HG03064 (cell line): ENCODE results near the gene RGS1.

Experiments used
- ATAC-seq: cut with Tn5 transposase; IDR thresholded peaks from one replicate; pipeline ENCODE4 v1.9.1; 2021; ENCODE audit warnings: low read depth; ENCODE audit not compliant: unreplicated experiment

The RGS1 gene

DNA sequence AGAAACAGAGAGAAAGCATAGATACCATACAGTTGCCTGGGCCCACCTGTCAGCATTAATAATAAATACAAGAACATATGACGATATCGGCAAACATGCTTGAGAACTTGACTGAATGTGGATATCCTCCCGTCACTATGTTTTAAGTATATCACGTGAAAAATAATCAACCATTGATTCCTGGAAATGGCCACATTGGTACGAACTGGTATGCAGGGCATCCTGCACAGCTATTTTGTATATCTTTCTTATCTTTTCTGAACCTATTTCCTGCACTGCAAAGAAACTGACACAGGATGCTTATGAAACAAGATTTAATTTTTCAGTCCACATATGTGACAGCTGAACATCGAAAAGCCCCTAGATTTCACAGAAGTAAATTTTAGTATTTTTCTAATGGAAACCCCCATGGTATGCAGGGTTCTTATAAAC, 22.8 kb upstream of the RGS1 start:
- peak; percentile 33 for ATAC-seq

DNA sequence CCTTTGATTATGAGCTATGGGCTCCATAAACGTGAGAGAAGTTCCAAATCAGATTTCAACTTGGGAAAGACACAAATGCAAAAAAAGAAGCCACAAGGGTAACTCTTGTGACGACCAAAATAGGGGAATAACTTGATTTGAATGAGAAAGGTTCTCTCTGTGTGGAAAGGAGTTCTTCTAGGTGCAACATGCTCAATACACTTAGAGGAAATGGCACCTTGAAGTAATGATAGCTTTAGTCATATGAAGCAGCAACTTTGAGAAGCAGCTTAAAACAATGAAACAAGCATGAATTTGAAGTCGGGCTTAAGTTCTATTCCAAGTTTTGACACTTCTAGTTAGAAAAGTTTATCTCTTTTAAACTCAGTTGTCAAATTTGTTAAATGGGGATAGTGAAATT, 21.8 kb upstream of the RGS1 start:
- ATAC-seq, result no peak

DNA sequence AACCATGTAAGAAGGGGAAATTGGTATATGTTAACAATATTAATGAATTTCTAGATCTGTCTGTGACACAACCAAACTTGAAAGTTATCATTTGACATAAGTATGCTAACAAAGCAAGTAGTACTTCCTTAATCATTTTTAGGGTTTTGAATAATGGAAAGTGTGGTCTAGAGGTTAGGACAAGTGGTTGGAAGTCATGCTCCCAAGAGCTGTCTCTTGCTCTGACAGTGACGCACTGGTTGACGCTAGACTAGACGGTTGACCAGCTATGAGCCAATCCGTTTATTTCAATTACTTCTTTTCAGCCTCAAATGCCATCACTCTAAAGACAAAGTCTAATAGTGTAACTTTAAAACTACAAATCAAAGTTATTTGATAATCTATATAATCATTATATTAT, 20.7 kb upstream of the RGS1 start:
- no peak for ATAC-seq

DNA sequence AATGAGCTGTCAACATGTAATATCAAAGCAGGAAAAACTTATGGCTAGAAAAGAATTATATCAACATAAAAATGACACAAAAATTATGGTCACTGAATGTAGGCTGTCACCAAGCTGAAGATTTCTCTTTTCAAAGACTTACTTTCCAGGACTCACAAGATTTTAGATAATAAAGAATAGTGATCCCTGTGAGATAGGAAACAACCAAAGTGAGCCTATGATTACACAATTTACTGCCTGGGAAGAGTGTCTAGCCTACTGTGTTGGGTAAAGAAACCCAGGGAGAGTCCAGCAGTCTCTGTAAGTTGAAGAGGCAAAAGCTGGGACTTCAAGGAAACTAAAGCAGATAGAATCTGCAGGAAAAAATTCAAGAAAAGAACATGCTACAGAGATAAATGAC, 20.2 kb upstream of the RGS1 start:
- no peak for ATAC-seq

DNA sequence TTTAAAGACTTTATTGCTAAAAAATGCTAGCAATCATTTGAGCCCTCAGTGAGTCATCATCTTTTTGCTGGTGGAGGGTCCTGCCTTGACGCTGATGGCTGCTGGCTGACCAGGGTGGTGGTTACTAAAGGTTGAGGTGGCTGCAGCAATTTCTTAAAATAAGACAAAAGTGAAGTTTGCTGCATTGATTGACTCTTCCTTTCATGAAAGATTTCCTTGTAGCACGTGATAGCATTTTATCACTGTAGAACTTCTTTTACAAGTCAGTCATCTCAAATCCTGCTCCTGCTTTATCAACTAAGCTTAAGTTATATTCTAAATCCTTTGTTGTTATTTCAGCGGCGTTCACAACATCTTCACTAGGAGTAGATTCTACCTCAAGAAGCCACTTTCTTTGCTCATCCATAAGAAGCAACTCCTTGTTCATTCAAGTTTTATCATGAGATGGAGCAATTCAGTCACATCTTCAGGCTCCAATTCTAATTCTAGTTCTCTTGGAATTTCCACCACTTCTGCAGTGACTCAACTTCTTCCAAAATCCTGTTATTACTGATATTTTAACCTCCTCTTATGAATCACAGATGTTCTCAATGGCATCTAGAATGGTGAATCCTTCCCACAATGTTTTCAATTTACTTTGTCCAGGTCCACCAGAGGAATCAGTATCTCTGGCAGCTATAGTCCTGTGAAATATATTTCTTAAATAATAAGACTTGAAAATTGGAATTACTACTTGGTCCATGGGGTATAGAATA, 17.6 kb upstream of the RGS1 start:
- no peak for ATAC-seq

DNA sequence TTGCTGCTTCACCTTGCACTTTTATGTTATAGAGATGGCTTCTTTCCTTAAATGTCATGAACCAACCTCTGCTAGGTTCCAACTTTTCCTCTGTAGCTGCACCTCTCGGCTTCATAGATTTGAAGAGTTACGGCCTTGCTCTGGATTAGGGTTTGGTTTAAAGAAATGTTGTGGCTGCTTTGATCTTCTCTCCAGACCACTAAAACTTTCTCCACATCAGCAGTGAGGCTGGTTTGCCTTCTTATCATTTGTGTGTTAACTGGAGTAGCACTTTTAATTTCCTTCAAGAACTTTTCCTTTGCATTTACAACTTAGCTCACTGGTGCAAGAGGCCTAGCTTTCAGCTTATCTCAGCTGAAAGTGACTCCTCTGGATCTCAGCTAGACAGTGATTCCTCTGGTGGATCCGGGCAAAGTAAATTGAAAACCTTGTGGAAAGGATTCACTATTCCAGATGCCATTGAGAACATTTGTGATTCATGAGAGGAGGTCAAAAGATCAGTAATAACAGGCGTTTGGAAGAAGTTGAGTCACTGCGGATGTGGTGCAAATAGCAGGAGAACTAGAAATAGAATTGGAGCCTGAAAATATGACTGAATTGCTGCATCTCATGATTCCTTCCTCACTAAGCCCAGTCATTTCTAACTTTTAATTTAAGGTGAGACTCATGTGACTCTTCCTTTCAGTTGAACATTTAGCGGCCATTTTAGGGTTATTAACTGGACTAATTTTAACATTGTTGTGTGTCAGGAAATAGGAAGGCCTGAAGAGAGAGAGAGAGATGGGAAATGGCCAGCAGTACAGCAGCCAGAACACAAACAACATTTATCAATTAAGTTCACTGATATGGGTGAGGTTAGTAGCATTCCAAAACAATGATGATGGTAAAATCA, 16.2 kb upstream of the RGS1 start:
- ATAC-seq, result no peak

DNA sequence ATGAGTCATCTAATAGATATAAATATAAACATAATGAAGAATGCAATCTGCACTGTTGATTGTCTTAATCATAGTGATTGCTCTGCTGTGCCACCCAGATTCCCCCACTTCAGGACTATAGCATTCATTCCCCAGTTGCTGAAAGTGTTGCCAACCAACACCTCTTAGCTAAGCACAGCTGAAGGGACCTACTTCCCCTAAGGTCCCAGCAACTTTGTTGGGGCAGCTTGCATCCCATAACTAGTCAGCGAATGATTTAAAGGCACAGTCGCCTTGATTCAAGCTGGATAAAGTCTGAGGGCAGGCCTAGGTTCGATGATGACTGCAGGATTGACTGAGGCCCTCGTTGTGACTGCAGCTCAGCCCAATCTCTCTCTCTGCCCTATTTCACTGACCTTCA, 14.3 kb upstream of the RGS1 start:
- ATAC-seq, result no peak

DNA sequence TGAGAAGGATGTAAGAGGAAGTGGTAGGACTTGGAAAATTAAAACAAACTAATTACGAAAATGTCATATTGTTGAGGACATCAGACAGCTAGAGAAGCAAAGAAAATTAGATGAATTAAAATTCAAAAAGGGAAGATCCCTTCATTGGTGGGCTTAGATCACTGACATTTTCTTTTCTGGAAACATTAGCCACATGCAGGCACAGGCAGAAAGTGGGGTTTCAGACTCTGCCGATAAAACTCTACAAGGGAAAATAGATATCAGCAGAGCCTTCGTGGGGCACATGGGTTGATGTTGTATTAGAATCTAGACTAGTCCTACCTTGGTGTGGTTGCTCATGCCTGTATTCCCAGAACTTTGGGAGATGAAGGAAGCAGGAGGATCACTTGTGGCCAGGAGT, 12.4 kb upstream of the RGS1 start:
- ATAC-seq, result no peak

DNA sequence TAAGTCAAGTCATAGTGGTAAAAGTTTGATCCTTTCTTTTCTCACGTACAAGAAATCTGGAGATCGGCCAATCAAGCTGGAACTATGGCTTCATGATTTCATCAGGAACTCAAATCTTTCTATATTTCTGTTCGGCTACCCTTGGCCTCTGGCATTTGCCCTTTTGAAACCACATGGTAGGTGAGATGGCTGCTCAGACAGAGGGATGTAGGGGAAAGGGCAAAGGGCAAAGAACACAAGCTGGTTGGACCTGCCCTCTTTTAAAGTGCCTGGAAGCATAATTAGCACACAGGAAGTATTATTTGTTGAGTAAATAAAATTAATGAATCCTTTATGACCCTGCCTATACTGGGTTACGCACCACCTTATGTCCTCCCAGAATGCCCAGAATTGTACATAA, 11.5 kb upstream of the RGS1 start:
- no peak for ATAC-seq

DNA sequence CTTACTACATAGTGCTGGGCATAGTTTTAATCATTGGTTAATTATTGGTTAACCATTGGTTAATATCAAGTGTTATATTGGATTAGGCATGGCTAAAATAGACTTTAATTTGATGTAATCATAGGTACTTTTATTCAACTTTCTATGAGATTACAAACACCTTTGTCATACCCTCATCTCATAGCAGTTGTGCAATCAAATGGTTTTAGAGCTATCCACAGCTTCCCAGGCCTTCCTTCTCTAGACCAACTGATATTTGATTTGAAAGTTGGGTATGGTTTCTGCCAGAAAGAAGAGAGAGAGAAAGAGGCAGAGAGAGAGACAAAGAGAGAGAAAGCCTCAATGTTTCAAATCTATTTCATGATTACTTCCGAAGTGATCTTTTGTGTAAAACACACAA, 9.6 kb upstream of the RGS1 start:
- ATAC-seq, result no peak

DNA sequence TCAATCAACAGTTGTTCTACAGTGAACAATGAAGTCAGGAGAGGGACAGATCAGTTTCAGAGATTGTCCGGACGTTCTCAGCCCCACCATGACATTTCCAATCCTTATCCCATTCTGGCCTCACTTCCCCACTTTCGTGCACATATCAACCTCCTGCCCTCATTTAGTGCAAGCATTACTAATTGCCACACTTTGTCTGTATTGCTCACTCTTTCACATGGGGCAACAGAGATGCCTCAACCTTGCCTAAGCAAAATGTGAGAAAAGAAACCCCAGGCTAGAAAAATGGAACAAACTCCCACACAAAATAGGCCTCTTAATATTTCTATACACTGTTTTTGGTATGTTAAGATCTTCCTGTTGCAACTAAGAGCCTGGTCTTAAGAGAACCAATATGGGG, 8.9 kb upstream of the RGS1 start:
- no peak for ATAC-seq

DNA sequence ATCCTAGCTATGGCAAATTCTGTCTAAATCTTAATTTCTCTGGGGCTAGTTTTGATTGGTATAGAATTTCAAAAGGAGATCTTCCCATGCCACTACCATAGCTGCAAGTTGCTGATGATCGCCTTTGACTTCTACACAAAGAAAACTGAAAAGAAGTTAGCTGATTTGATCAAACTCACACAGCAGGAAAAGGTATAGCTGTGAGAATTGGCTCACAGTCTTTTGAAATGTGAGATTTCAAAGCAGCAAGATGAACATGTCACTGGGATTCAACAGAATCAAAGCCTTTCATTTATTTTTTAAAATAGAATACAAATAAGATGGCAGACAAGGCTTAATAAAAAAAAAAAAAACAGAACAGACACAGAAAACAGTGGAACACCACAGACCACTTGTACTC, 7.5 kb upstream of the RGS1 start:
- ATAC-seq, result no peak

DNA sequence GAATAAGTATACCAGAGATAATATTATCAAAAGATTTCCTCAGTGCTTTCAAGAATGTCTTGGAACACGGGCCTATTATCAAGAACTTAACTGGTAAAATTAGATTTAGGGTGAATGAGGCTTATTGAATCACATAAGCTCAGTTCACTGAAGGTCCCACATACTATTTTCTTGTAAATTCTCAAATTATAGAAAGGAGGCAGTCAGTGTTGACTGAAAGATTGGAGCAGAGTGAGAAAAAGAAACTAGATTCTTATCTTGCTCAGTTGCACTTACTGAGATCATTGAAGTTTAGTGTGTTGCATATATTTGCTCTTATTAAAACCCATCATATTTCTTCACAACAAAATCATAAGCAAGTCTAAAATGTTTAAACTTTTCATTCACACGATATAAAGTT, 3.9 kb upstream of the RGS1 start:
- no peak for ATAC-seq

DNA sequence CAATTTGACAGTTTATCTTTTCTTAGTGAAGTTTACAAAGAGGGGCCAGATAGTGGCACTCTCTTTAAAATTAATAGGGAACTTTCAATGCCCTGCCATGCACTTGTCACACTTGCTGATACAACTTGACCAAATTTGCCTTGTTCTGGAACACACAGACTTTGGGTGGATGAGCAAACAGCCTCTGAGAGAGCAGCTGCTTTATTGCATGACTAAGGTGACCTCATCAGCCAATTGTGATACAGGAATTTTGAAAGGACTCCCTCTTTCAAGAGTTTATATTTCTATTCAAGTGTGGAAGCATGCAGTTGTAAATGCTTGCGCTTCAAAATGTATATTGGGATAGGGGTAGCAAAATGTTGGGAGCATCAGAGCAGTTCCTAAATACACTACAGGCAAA, 2.1 kb upstream of the RGS1 start:
- ATAC-seq, result no peak

DNA sequence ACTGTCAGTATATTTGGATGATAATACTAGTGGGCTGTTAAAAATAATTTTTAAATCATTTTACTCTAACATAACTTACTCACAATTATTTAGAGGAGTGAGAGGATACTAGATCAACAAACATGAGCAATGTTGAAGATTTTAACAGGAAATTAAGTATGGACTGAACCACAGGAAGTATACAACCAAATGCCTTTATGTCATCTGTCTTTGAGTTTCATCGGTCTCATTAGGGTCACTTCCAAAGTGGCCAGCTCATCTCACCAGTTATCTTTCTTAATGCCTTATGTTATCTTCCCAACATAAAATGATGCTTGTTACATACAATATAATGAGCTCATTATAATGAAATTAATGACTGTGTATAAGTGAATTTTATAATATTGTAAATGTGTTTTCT, 1.5 kb upstream of the RGS1 start:
- no peak for ATAC-seq

DNA sequence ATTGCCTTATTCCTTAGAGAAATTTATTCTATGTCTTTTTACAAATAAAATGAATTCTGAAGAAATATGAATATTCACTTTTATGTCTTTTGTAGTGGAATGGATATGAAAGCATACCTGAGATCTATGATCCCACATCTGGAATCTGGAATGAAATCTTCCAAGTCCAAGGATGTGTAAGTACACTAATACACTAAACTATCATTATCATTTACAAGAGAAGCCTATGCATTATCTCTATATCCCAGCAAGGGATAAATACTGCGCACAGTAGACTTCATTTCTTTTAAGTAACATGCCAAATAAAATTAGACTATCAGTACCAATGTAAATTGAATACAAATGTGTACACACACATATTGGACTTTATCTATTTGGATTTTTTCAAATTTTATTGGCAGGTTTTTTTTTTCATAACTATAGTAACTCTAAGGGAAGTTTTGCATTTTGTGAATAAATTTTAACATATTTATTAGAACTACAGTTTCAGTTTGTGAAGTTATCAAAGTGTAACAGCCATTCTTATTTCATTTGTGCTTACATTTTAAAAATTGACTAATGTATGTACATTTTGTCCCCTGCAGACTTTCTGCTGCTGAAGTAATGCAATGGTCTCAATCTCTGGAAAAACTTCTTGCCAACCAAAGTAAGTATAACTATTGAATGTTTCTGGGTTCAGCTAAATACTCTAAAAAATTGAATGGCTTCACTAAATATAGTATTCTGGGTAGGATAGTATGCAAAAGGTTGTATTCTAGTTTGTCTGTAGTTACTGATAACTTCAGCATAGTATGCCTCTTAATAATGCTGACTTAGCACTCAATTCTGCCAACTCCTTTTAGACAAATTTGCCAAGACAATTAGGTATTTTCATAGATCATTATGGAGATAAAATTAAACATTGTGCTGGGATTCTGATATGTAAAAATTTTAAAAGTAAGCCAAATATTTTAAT, 894 bp downstream of the RGS1 start:
- ATAC-seq, result no peak

DNA sequence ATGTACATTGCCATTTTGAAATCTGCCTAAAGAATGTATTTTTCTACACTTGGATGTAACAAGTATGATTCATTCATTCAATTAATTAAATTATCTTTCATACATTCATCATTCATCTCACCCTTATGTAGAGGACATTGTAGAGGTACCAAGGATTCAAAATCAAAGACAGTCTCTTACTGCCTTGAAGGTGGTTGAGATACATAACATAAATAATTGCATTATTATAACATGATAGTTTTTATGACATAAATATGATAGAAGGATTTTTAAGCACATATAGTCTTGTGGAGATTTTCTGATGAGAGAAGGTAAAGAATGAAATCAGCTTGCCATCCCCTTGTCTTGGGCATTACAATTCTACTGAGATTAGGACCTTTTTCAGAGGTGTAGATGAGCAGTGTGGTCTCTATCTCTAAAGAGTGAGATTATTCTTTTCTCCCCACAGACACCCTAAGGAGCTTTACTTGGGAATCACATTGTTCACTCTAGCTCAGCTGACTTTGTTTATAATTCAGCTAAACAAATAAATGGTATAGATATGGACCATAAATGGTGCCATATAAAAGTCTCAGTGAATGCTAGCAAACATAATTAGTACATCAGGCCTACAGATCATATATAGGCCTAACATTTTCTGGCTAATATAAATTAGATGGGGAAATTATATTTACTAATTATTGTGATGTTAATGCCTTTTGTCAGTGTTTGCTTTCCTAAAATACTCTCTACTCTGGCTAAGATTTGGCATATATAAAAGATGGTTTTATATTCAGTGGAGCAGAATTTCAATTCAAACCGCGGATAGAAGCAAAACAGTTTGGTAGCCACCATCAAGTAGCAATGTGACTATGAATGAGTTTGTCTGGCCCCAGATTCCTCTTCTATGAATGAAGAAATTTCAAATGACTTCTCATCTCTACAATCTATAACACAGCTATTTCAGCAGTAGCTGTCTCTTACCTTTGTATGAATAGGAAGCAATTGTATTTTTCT, 1.9 kb downstream of the RGS1 start:
- ATAC-seq, result no peak

DNA sequence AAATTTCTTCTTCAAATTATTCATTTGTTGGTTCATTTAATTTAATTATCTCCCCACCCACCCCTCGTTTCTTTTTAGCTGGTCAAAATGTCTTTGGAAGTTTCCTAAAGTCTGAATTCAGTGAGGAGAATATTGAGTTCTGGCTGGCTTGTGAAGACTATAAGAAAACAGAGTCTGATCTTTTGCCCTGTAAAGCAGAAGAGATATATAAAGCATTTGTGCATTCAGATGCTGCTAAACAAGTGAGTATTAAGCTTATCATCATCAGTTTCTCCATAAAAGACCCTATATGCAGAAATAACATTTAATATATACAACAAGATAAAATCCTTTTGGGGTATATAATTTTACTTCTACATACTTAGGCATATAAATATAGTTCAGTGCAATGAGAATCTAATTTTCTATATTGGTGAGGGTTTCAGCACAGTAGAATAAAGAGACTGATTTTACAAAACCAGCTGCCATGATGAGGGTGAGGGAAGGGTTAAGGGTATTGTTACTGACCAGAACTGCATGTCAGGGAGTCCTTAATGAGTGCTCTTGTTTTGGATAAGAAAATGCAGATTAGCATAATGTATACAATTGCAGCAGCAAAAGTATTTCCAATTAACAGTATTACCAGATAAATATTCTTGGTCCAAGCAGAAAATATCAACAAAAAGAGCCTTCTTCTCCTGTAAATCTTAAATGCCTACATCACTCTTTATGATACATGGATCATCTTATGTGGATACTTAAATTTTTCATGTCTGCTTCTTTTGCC, 2.8 kb downstream of the RGS1 start:
- ATAC-seq, result no peak
